ENCODE results near the gene CRMP1.

CRMP1 gene

DNA sequence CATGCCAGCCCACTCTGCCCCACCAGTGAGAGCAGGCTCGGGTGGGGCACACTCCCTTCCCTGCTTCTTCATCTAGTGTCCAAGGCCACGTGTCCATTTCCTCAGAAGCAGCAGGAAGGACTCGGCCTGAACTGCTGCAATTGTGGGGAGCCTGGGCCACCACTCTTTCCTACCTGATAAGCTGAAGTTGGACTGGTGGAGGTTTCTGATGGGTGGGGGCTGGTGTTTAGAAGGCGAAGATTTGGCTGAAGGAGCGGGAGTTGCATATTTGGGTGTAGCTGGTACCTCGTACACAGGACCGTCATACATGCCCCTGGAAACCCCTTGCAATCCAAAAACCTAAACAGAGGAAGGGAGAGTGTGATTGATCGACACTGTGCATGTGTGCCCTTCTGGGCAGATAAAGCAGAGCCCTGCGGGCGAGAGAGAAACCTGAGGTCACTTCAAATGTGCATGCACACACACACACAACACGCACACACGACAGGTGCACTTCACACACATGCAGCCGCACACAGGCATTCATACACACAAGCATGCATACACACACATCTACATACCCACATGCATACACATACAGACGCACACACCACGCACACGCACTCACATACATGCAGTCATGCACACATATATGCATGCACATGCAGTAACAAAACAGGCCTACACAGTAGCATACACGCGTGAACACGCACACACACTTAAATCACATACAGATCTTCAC is 67.4 kb downstream of the CRMP1 start:
- in situ Hi-C loops (cut with MboI; ENCODE audit: low sequenced_read_pairs): no loop called here

DNA sequence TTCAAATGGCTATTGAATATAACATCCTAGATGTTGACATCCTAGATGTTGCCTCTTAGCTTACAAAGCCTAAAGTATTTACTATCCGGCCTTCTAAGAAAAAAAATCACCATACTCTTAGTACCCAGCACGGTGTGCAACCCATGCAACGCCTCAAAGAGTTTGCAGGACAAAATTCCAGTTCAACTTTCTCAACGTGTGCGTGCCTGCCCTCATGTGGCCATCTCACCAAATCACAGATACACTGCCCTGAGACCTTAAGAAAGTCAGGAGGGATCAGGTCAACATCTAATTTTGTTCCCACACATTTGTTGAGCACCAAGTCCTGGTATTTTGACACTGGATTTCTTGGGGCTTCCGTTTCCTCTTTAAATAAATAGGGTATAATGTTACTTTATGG is 68.3 kb downstream of the CRMP1 start:
- in situ Hi-C loops (cut with MboI; ENCODE audit: low sequenced_read_pairs): loop anchor here (25.0 kb wide), 1 partner anchor 837 kb away; no protein-coding TSS in a partner anchor

DNA sequence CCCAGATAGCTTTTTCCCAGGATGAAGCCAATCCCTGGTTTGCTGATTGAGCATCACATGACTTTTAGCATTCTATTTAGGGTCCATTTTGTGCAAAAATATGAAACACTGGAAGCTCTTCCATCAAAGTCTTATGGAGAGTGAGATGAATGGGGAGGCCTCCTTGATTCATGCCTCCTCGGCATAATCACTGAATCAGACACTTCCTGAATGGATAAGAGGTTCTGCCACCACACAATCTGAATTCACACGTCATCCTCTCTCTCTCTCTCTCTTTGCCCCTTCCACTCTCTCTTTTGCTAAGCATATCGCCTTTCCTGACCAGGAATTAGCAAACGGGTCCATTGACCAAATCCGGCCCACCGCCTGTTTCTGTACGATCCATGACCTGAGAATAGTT is 68.7 kb downstream of the CRMP1 start:
- in situ Hi-C loops (cut with MboI; ENCODE audit: low sequenced_read_pairs): loop anchor here (25.0 kb wide), 1 partner anchor 837 kb away; no protein-coding TSS in a partner anchor

DNA sequence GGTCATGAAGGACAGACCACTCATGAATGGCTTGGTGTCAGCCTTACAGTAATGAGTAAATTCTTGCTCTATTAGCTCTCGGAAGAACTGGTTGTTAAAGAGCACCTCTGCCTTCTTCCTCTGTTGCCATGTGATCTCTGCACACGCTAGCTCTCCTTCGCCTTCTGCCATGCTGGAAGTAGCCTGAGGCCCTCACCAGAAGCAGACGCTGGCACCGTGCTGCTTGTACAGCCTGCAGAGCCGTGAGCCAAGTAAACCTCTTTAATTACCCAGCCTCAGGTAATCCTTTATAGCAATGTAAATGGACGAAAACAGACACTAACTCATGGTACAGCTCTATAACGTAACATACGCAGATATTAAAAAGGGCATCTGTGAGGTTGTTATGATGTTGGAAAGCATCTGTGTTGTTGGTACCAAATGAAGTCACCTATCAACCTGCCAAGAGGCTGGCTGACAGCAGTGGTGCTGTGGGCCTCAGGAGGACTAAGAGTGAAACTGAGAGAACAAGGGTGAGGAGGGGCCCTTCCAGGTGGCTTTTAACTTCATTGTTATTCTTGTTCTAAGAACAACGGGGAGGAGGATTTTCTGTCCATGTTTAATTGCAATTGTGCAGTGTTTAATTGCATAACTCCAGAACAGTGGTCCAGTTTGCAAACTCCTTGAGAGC is 69.2 kb downstream of the CRMP1 start:
- in situ Hi-C loops (cut with MboI; ENCODE audit: low sequenced_read_pairs): loop anchor here (25.0 kb wide), 1 partner anchor 836 kb away; no protein-coding TSS in a partner anchor

DNA sequence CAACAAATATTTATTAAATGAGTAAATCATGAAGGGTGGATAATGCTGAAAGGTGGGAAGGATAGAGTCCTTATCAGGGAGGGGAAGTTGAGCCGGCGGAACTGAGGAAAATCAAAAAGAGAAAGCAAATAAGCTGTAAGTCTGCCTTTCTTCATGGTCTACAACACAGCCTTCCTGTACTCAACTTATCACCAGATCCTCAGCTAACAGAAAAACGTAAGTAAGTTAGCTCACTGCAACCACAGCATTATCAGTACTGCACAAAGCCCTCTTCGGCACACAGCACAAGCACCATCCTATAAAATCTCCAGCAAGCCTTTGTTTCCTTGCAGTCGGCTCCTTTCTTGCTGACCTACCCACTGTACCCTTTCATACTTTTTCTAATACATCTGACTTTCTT is 70.3 kb downstream of the CRMP1 start:
- in situ Hi-C loops (cut with MboI; ENCODE audit: low sequenced_read_pairs): loop anchor here (25.0 kb wide), 1 partner anchor 835 kb away; no protein-coding TSS in a partner anchor

DNA sequence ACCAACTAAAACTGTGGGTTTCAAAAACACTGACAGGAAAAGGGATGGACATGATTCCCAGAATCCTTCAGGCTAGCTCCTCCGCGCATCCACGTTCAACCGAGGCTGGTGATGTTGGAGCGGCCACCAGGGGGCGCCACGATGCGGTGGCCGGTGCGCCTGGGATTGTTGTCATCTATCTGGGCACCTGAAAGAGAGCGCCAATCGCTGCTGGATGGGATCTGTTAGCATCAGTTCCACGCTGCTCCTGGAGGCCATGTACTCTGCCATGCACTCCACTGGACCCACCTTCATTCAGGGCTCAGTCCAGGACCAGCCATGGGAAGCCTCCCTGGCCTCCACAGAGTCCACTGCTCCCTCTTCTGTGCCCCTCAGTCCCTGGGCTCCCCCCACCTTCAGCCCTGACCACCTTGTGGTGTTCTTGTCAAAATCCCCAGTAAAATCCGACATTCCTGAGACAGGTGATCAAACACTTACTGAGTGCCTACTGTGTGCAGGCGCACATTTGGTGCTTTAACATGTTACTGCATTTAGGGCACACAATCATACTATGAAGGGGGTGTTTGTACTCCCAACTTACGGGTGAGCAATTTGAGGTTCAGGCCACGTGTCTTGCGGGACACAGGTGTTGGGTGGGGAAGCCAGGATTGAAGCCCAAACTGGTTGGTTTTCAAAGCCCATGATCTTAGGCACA is 71.1 kb downstream of the CRMP1 start:
- in situ Hi-C loops (cut with MboI; ENCODE audit: low sequenced_read_pairs): loop anchor here (25.0 kb wide), 1 partner anchor 835 kb away; no protein-coding TSS in a partner anchor

DNA sequence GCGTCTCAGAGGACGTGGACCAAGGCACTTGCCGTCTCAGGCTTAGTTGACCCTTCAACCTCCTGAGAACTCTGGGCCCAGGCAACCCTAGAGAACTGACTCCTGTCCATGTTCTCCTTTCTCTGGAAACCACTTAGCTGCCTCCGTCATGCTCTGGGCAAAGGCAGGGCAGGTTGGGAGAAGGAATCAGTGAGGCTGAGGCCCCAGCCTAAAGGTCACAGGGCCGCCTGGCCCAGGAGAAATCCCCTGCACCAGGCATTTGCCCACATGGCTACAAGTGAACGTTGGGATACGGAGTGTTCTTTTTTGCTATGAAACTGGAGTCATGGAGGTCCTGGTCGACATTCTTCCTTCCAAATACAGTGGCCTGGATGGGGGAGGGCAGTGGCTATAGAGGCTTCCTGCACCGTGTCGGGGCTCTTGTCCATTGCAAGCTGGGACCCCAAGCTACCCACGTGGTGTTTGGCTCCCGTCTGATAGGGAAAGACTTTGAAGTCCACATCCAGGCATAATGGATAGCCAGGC is 76.0 kb downstream of the CRMP1 start:
- in situ Hi-C loops (cut with MboI; ENCODE audit: low sequenced_read_pairs): loop anchor here (25.0 kb wide), 1 partner anchor 830 kb away; no protein-coding TSS in a partner anchor

DNA sequence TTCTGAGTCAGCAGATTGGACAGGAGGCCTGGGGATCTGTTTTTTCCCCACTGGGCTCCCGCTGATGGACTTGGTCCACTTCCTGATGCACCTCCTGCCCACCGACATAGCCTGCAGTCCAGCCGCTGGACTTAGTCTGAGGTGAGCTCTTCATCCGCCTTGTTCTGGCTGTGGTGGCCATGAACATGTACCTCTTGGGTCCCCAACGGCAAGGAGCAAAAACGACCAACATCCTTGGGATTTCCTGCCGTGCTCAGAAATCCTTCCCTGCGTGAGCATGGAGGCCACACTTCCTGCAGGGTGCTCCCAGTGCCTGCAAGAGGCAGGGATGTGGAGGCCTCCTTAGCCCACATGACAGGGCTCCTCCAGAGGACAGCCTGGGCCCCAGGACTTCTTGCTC is 76.8 kb downstream of the CRMP1 start:
- in situ Hi-C loops (cut with MboI; ENCODE audit: low sequenced_read_pairs): loop anchor here (25.0 kb wide), 1 partner anchor 829 kb away; no protein-coding TSS in a partner anchor

DNA sequence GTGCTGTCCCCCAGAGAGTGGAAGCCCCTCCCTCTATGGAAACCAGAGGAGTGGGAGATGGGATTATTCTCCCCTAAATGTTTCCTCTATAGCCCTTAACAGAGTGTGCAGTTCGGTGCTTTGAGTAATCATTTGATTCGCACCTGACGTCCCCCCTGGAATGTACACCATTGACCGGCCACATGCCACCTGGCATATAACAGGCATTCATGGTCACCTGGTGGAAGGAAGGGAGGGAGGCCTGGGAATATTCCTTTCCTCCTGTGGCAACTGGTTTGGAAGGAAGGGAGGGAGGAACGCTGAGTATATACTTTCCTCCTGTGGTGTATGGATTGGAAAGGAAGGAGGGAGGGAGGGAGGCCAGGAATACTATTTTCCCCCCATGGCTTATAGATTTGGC is 77.2 kb downstream of the CRMP1 start:
- in situ Hi-C loops (cut with MboI; ENCODE audit: low sequenced_read_pairs): loop anchor here (25.0 kb wide), 1 partner anchor 828 kb away; no protein-coding TSS in a partner anchor

DNA sequence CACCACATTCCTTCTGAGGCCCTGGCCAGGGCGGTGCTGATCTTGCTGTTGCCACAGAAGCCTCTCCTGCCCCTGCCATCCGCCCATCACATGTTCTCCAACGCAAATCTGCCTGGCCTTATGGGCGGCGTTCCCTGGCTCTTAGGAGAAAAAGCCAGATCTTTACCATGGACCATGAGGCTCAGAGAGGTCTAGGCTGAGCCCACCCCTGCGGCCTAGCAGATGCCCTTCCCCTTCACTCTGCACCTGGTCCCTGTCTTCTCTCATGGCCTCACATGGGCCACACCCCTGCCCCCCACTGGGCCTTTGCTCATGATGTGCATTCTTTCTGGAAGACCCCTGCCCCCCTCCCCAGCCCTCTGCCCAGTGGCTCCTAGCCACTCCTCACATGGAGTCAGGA is 78.5 kb downstream of the CRMP1 start:
- in situ Hi-C loops (cut with MboI; ENCODE audit: low sequenced_read_pairs): loop anchor here (25.0 kb wide), 1 partner anchor 827 kb away; no protein-coding TSS in a partner anchor

DNA sequence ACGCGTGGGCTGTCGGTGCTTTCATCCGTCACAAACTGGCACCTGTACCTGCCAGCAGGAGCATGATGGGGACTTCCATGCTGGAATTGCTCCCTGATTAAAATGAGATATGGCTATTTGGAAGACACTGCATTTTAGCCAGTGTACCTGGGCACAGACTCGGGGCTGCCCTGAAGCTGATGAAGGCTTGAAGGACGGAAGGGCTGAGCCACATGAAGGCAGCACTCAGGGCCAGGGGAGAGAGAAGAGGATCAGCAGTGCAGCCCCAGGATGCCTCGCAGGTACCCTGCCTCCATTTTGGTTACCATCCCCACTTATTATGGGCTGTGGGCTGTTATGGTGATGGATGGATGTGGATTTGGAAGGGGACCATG is 79.0 kb downstream of the CRMP1 start:
- in situ Hi-C loops (cut with MboI; ENCODE audit: low sequenced_read_pairs): loop anchor here (25.0 kb wide), 1 partner anchor 827 kb away; no protein-coding TSS in a partner anchor

DNA sequence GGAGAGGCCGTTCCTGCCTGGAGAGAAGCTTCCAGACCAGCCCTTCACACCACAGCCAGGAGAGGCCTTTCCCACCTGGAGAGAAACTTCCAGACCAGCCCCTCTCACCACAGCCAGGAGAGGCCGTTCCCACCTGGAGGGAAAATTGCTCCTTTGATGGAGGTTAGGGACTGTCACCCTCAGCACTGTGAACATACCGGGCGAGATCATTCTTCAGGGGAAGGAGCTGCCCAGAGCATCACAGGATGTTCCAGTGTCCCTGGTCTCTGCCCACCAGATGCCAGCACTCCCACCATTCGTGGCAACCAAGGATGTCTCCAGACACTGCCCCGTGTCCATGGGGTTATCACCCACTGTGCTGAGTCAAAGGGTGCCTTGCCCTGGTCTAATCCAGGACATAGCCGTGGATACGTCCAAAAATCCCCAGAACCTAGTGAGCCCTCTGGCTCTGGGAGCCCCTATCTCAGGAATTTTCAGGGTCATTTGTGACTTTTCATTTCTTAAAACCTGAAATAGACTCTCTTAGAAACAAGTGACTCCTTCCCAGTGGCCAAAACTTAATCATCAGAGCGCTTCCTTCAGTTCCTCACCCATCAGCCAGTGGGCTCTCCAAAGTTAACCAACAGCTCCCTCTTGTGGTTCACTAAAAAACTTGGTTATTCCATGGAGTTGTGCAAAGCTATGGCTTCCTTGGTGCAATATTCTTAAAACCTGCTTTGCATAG is 80.2 kb downstream of the CRMP1 start:
- in situ Hi-C loops (cut with MboI; ENCODE audit: low sequenced_read_pairs): loop anchor here (25.0 kb wide), 1 partner anchor 825 kb away; no protein-coding TSS in a partner anchor

DNA sequence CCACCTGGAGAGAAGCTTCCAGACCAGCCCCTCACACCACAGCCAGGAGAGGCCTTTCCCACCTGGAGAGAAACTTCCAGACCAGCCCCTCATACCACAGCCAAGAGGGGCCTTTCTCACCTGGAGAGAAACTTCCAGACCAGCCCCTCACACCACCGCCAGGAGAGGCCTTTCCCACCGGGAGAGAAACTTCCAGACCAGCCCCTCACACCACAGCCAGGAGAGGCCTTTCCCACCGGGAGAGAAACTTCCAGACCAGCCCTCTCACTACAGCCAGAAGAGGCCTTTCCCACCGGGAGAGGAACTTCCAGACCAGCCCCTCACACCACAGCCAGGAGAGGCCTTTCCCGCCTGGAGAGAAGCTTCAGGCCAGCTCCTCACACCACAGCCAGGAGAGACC is 80.8 kb downstream of the CRMP1 start:
- in situ Hi-C loops (cut with MboI; ENCODE audit: low sequenced_read_pairs): loop anchor here (25.0 kb wide), 1 partner anchor 825 kb away; no protein-coding TSS in a partner anchor

DNA sequence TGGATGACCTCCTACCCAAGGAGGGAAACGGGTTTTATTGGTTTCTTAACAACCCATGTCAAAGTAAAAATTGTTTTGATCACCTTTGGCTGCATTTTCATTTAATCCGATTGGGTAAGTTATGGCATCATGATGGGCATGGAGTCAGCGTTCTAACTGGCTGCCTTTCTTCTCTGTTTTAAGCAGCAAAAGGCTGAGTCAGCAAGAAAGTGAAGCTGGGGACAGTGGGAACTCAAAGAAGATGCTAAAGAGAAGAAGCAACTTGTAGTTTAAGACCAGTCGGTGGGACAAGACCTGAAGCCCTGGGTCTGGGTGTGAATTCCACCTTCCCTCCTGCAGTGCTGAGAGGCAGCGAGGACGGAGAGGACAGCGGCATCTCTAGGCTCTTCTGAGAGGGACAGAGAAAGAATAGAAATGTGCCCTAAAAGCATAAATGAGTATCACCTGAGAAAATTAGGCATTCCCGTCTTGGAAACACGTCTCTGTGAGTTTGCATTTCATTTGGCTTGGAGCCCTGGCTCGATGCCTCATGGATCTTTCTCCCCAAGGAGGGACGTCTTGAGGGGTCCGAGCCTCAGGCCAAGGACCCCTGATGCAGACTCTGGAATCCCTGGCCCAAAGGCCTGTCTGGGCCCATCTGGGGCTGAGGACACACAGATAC is 82.0 kb downstream of the CRMP1 start:
- in situ Hi-C loops (cut with MboI; ENCODE audit: low sequenced_read_pairs): loop anchor here (25.0 kb wide), 1 partner anchor 824 kb away; no protein-coding TSS in a partner anchor

DNA sequence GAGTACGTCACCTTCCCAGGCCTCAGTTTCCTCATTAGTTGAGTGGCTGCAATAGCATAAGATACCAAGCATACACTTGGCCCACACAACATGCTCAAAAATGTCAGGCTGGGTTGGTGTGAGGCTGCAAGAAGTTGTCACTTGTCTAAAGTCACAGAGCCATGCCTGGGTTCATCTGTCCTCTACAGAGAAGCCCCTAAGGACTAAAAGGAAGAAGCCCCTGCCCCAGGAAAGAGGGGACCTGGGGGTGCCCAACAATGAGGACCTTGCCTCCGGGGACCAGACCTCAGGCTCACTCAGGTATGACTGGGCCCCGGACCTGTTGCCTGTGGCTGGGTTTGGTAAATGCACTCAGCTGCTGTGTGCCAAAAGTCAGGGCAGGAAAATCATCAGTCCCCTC is 82.7 kb downstream of the CRMP1 start:
- in situ Hi-C loops (cut with MboI; ENCODE audit: low sequenced_read_pairs): loop anchor here (25.0 kb wide), 1 partner anchor 823 kb away; no protein-coding TSS in a partner anchor

DNA sequence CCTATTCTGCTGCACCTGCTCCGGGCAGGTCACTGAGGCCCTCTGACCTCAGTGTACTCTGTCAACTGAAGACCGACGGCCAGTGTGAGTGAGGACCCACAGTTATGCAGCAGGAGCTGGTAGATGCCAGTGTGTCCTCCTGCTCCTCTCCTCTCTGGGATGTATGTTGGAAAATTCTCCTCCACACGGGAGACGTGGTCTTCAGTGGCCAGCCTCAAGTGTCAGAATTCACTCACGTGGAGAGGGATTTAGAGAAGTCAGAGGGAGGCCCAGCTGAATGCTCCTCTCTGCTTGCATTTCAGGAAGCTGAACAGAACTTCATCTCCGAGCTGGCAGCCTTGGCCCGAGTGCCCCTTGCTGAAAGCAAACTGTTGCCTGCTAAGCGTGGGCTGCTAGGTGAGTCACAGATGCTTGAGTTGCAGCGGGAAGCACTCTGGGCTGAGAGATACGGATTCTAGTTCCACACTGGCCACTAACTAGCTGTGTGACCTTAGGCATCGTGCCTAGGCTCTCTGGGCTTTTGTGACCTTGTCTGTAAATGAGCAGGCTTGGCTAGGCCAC is 83.6 kb downstream of the CRMP1 start:
- in situ Hi-C loops (cut with MboI; ENCODE audit: low sequenced_read_pairs): loop anchor here (25.0 kb wide), 1 partner anchor 822 kb away; no protein-coding TSS in a partner anchor

DNA sequence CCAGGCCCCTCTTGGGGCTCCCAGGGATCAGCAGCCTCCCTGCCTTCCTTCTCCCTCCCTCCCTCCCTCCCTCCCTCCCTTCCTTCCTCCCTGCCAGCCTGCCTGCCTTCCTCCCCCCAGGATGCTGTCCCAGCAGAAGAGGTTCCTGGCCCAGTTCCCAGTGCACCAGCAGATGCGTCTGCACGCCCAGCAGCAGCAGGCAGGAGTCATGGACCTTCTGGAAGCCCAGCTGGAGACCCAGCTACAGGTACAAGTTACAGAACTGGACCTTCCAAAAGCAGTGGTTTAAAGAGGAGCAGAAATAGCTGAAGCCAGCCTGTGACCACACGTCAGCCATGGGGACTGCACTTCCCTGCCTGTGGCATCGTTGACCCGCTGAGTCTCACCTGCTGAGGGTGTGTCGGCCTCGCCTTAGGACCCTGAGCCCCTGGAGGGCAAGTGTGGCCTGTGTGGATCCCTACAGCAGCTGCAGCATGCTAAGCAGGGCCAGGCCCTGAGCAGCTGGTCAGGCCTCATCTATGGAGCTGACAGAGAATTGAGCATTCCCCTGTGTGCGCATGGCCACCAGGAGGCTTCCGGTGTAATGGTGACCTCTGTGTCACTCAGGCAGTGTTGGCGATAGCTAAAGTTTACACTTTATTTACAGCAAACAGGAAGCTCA is 84.7 kb downstream of the CRMP1 start:
- in situ Hi-C loops (cut with MboI; ENCODE audit: low sequenced_read_pairs): loop anchor here (25.0 kb wide), 1 partner anchor 821 kb away; no protein-coding TSS in a partner anchor

DNA sequence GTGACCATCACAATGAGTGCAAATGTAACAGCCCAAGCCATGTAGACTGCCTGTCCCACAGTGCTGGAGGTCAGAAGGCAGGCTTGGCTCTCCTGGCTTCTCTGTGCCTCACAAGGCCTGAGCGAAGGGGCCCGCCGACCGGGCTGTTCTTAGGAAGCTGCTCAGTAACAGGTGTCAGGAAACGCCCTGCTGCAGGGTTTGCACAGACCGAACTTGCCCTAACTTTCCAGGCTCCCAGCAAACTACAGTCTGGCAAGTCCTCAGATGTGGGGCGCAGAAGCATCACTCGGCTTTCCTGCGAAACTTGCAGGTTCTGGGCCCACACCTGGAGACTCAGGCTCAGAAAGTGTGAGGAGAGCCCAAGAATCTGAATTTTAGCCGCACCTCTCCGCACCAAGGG is 87.6 kb downstream of the CRMP1 start:
- in situ Hi-C loops (cut with MboI; ENCODE audit: low sequenced_read_pairs): loop anchor here (25.0 kb wide), 1 partner anchor 818 kb away; no protein-coding TSS in a partner anchor

All from HL-60/S4 treated with phorbol 12-myristate 13-acetate at 8.2 ng/mL for 4 days and 3 days (cell line).